LoVo (cell line): ENCODE measurements around the gene OAS1.

Experiments used
- DNase-seq: peaks from one replicate; pipeline ENCODE4 v3.0.0-alpha.2; 2016; ENCODE audit warnings: low spot score

Gene OAS1

GRCh38 chr12:112967306-112967705, 60.5 kb downstream of the OAS1 start:
- DNase-seq: no peak

GRCh38 chr12:112967858-112968257, 61.1 kb downstream of the OAS1 start:
- DNase-seq: no peak
